GF-D8 (cell line): Measurements from ENCODE around the gene TBX10.

ENCODE experiments used
- DNase-seq: peaks from one replicate; lab custom pipeline; 2025; lab: John Stamatoyannopoulos, UW

The TBX10 gene

DNA sequence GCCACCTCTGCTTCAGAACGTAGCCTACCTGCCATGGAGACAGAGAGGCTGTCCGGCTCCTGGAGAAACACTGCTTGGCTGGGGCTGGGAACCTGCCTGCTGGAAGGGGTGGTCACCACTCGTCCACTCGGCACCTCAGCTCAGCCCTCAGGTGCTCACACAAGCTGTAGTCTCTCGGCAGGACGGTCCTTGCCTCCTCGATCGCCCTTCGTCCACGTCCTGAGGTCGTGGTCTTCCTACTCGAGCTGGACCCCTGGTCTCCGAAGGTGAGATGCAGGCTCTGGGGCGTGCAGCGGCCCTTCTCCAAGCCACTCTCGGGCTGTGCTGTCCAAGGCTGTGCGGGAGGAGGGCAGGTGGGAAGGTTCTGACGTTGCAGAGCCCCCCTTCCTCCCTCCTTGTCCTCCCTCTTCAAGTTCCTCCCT is at the start of gene TBX10:
Gene TBX10 (minus strand): TSS at position 326 of the 422 bp plus-strand sequence. CDS start 291 bp downstream, at position 35.
- DNase-seq = no peak

DNA sequence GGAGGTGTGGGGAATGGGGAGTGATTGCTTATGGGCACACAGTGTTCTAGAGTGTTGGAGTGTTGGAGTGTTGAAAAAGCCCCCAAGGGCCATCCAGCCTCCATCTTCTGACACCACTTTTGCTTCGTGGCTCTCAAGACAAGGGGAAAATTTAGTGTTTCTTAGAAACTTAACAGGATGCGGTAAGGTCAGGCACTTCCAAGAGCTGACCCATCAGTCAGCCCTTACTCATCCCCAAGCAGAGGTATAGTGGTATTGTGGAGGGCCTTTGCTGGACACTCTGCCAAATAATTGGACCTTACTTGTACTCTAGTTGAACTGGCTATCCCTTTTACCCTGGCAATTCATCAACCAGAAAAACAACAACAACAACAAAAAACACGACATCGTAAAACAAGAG is 49.6 kb upstream of the TBX10 start:
- DNase-seq = no peak

DNA sequence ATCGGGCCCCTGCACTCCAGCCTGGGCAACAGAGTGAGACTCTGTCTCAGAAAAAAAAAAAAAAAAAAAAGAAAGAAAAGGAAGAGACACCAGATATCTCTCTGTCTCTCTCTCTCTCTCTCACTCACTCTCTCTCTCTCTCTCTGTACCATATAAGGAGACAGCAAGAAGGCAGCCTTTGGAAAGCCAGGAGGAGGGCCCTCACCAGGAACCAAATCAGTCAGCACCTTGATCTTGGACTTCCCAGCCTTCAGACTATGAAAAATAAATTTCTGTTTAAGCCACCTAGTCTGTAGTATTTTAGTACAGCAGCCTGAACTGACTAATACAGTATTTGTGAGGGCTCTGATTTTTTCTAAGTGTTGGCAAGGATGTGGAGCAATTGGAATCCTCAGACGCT is 48.4 kb upstream of the TBX10 start:
- DNase-seq = no peak

DNA sequence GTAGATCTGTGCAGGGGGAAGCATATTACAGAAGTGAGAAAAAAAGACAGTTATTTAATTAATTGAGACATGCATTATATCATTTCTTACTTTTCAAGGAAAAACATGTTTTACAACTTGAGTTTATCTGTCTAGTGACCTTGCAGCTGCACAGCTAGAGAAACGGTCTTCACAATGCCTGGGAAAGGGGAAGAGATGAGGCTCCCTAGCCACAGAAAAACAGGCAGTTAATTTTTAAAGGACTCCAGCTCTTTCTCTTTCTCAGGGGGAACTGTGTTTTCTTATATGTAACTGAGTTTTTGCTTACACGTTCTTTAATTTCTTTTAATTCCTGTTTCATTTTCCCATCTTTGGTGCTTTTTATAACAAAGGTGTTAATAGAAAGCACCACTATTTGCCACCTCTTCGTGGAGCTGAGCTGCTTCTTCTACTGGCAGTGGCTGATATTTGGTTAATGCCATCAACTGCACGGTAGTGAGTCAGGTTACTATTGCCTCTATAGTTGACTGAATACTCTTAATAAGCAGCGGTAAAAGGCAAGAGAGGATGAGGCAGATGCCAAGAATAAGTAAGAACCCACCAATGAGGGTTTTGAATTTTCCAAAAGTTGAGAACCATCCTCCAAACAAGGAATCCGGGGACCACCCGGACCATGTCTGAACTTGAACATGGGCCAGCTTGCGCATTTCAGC is 46.2 kb upstream of the TBX10 start:
- DNase-seq = peak; percentile 63

DNA sequence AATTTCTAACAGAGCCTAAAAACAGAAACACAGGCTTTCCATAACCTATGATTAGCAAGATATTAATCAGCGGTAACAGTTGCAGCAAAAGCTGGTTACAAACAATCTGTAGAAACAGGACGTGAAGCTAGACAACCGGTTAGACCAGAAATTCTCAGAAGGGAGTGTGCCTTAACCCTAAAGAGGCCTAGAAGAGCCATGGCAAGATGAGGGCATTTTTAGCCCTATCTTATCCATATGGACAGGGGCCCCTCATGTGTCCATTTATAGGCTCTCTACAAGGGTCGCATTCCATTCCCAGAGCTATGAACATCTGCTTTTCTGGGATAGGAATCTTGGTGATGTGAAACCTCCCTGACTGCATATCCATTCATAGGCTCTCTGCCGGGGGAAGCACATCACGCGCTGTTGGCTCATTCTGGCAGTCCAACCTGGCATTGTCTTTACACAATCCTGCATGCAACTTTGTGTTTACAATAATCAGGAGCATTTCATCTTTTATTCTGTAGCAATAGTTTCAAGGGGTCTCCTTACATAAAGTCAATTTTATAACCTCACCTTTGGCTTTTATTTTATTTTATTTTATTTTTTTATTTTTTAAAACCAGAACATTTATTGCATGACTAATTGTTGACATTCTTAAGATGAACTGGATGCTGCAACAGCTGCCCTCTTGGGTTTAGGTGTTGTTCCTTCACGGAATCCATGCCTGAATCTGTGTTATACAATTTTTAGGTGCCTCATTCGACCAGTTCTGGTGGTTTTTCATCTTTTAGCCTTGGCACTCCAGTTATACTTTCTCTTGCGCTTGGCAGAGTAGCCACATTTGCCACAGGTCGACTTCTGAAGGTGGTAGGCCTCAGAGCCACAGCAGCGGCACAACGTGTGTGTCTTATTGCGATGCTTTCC is 42.8 kb upstream of the TBX10 start:
- DNase-seq = peak; percentile 5

DNA sequence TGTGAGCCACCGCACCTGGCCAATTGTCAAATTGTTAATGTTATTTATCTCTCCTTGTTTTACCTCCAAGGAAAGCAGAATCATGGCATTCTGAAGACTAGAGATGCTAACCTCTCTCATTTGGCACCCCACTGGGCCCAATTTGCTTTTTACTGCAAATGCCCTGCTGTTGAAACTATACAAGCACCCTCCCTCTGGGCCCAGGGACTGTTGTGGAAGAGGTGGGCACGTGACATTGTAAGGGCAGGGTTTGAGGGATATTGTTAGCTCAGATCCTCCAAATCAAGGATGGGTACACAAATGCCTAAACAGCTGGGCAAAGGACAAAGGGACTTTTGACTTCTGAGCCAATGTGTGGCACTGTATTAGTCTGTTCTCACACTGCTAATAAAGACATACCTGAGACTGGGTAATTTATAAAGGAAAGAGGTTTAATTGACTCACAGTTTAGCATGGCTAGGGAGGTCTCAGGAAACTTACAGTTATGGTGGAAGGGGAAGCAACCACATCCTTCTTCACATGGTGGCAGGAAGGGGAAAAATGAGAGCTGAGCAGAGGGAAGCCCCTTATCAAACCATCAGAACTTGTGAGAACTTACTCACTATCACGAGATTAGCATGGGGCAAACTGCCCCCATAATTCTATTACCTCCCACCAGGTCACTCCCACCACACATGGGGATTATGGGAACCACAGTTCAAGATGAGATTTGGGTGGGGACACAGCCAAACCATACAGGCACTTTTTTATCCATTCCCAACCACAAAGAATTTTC is 41.3 kb upstream of the TBX10 start:
- peak; percentile 76 for DNase-seq

DNA sequence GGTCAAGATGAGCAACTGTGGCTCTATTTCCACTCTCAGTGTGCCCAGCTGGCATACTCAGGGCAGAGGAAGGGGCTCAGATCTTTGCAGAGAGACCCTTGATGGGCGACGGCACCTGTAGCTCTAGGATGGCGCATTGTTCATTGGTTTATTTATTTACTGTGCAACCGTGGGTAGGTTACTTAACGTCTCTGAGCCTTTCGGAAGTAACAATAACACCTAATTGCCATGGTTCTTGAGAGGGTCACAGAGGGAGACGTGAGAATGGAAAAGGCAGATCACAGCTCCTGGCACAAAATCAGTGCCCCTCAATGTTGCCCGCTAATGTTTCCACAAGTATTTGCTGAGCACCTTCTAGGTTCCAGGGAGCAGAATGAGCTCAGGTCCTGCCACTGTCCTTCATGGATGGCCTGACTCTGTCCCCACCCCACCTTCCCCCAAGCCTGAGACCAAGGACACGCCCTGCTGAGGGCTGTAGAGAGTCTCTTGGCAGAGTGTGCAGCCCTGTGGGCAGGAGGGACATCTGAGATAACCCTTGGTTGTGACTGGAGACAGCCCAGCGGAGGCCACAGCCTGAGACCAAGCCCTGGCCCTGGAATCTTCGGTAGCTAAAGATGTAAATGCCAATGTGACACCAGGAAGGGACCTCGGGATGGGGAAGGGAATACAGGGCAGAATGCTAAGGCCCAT is 35.6 kb upstream of the TBX10 start:
- DNase-seq = no peak

DNA sequence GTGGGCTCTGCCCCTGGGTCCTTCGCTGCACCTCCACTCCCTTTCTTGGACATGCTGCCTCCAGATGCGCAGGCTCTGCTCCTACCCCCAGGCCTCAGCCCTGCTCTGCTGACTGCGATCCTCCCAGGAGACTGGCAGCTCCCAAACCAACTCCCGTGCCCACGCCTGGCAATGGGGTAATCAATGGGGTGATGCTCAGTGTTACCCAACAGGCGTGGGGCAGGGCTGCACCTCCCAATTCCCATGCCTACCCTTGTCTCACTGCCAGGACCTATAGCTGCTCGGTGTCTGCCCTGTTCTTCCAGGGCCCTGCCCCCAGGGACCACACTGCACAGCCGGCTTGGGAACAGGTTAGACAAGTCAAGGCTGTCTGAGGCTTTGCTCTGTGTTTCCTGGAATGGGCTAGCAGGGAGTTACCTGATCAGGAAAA is 34.9 kb upstream of the TBX10 start, which contains the start of gene ALDH3B2:
Gene ALDH3B2 (minus strand): TSS at position 182 of the 430 bp plus-strand sequence. CDS start 7,688 bp downstream, outside the sequence.
- no peak for DNase-seq

DNA sequence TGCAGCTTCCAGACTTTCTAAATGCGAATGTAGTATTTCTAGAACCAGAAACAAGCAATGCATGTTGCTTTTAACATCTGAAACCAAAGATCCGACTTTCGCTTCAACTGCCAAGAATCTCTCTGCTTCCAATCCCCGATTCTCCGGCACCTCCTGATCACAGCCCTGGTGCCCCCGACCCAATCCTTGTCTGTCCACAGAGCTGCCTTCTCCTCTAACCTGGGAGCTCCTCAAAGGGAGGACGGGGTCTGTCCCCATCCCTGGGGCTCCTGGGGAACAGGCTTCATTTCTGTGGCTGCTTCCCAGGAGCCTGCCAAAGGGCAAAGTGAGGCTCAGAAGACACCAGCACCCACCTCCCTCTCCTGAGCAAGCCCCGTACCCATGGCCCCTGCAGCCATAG is 34.3 kb upstream of the TBX10 start:
- DNase-seq = no peak

DNA sequence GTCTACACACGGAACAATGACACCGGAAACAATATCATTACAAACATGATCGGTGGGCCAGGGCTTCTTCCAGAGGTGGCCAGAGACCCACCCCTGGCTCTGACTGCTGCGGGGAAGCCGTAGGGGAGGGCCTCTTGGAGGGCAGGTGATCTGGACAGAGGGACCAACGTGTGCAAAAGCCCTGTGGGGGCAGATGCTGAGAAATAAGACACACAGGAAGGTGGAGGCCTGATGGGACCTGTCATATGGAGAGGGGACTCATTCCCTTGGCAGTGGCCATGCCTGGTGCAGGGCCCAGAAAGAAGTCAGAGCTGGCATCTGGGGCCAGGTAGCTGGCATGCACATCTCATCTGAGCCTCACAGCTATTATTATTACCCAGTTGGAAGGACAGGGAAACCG is 33.8 kb upstream of the TBX10 start:
- no peak for DNase-seq

DNA sequence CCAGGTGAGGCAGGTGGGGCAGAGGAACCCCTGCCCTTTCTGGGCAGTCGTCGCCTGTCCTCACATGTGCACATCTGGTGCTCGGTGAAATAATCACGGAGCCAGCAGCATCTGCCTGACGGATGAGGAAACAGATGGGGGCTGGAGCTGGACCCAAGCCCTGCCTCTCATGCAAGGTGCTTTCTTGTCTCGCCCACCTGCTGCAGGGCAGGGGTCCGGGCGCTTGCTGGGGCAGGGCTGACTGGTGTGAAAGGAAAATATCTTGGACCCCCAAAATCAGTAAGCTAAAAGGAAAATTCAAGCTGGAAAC is 31.6 kb upstream of the TBX10 start:
- no peak for DNase-seq

DNA sequence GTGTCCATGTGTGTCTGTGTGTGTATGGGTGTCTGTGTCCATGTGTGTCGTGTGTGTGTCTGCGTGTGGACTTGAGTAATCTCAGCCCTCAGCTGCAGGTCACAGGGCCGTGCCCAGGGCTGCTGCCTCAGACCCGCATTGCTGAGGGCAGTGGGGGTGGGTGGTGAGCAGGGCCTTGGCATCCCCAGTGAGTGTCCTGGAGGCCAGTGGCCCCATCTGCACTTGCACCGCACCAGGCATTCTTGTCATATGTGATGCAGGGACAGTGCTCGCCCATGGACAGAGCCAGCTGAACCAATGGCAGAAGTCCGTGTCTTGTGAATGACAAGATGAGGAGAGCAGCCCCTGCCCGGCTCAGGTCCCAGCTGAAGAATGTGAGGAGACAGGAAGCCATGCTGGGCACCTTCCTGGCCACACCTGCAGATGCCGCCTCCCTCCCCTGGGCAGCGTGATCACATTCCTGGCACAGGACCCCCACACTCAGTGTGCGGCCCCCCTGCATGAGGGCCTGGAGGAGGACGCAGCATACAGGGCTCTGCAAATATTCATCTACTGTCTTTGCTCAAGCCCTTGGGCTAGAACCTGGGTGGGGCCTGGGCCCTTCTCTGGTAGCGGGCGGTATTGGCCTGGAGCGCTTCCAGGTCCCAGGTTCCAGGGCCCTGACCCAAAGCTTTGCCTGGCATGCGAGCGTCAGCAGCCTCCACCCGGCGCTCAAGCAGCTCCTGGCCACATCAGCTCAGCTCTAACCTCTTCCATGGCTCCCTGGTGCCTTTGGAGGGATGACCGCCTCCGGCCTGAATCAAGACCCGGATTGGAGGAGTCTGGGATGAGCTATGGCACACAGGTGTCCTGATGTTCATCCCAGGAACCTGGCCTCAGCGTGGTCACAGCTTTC is 31.0 kb upstream of the TBX10 start:
- DNase-seq = no peak

DNA sequence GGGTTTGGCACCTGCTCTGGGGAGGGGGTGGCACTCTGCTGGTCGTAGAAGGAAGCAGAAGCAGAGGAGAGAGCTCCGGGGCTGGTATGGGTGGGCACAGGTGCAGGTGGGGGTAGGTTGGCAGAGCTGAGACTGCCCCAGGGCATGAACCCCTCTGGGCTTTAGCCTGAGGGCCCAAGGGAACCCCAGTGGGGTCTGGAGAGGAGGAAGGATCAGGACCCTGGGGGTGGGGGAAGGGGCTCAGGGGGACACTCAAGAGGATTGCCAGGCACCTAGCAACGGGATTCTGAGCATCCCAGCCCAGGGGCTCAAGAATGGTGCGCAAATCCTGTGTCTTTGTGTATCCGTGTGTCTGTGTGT is 28.6 kb upstream of the TBX10 start:
- DNase-seq = no peak

DNA sequence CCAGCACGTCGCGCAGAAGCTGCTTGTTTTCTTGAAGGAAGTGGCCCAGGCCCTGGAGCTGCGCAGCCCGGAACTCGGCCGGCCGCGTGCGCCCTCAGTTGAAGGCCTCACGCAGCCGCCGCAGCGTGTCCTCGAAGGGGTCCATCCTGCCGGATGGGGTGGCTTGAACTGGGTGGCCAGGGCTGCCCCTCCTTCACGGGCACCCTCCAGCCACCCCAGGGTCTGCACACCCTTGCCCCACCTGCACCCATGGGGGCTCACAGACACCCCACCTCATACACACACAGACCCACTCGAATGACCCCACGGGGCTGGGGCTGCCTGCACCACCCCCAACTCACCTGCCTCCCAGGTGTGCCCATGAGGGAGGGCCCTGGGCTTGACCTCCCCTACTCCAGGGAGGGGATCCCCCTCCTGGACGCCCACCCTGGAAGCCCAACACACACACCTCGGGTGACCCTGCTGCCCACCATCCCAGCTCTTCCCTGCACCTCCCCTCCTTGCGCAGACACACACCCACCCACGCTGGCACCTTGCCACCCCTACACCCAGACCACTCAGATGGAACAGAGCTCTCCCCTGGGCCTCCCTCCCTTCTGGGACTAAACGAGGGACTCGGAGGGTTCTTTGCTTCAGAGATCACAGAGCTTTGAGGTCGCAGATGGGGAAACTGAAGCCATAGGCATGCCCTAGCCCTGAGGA is 28.1 kb upstream of the TBX10 start:
- DNase-seq = no peak

DNA sequence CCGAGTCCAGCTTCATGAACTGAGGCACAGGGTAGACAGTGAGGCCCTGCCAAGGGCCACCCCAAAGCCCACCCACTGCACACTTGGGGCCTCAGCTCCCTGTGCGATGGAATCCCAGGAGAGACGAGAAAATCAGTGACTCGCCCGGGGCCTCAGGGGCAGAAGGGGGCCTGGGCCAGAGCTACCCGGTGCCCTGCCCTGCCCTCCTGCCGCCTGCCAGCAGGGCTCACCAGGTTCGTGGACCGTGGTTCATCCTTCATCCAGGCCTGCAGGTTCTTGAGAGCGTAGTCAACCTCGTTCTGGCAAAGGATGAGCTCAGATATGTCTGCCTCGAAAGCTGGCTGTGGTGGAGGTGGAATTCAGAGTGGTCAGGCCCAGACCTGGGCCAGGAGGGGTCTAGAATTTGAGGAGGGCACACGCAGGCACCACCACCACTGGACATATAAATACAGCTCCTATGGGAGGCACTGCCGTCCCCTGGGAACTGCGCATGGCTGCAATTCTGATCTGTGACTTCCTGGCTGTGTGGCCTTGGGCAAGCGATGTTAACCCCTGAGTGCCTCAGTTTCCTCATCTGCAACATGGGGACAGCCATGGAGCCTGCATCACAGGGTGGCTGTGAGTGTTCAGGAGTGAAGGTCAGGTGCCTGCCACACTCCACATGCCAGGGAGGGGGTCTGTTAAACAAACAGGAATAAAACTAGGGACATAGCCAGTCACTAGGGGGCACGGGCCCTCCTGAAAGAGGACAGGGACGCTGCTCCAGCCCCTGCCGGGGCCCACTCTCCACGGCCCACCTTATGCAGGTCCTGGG is 27.3 kb upstream of the TBX10 start:
- no peak for DNase-seq

DNA sequence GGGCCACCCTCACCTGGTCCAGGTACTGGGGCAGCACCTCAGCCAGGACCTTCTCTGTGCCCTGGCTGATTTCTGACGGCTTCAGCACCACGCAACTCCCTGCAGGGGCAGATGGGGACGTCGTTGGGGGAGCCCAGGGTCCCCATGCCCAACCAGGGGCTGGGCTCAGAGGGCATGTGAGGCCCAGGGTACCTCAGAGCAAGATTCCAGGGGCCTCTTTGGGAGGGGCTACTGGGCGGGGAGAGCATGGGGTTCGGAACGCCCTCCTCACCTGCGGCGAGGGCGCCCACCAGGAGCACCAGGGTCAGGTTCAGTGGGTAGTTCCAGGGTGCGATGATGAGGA is 26.7 kb upstream of the TBX10 start:
- no peak for DNase-seq

DNA sequence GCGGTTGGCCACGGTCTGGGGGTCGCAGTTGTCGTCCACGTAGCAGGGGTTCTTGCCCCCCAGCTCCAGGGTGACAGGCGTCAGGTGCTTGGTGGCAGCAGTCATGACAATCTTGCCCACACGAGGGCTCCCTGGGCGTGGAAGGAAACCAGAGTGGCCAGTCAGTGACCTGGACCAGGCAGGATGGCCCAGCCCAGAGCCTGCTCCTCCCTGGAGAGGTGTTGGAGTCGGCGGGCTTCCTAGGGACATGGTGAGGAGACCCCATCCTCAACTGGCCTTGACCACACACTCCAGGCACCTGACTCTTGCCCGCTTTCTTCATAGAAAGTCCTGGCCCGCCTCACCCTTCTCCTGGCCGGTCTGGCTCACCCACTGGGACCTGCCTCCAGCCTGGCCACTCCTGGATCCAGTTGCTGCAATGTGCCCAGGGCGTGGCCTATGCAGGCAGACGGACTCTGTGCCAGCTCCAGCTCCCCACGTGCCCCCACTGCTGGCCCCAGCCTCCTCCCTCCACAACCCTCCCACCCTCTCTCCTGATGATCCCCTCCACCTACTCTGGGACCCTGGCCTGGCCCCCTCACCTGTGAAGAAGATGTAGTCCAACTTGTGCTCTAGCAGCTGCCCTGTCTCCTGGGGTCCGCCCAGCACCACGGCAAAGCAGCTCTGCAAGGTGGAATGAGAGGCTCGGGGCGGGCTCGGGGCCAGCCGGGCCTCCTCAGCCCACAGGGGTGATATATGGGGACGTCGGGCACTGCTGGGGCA is 26.2 kb upstream of the TBX10 start:
- no peak for DNase-seq

DNA sequence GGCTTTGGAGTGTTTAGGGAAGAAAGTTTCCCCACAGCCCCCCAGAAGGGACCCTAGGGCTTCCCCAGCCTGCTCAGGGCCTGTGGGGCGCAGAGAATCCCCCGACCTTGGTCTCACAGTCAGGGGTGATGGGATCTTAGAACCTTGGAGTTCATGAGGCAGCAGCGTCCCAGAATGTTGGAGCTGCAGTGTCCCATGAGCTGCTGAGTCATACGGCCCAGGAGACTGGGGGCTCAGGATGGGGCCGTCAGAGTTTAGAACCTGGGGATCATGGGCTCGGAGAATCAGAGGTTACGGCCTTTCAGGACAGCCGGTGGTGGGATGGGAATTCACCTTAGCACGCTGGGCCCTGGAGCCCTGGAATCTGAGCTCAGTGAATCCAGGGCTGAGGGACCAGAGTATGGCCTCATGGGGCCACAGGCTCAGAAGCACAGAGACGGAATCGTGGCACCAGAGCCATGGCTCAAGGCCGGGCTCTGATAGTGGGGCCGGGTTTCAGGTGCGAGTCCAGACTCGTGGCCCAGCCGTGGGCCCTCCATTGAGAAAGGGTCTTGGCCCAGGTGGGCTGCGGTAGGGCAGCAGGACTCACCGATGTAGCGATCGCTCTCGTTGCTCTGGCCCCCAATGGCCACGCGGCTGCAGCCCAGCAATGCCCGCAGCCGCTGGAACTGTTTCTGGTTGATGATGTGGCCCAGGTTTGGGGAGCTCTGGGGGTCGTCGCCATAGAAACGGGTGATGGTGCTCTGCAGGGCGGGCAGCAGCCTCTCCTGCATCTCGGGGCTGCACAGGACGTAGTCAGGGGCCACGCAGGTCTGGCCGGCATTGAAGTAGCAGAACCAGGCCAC is 25.4 kb upstream of the TBX10 start:
- DNase-seq = no peak
